ENCODE results near the gene SCGB1C1.

SCGB1C1 gene

GRCh38 chr11:205221-206001 lies 12.5 kb downstream of the SCGB1C1 start:
- no peak for DNase-seq

DNA sequence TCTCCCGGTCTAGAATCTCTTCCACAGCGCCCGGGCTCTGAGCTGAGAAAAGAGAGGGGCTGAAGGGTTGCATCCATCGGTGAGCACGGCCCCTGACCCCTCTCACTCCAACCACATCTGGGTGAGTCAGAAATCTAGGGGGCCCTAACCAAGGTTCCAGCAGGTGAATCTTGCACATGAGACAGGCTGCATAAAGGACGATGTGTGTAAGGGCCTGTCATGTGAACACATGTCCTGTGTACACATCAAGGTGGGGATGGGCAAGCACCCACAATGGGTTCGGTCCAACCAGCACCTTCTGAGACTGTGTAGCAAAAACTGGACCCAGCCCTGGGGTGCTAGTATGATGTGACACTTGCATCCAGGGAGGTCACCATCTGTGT lies 13.1 kb downstream of the SCGB1C1 start:
- no peak for DNase-seq

- DNase-seq = no peak
These were observed 13.8 kb downstream of the SCGB1C1 start for GRCh38 chr11:206526-207207.

DNA sequence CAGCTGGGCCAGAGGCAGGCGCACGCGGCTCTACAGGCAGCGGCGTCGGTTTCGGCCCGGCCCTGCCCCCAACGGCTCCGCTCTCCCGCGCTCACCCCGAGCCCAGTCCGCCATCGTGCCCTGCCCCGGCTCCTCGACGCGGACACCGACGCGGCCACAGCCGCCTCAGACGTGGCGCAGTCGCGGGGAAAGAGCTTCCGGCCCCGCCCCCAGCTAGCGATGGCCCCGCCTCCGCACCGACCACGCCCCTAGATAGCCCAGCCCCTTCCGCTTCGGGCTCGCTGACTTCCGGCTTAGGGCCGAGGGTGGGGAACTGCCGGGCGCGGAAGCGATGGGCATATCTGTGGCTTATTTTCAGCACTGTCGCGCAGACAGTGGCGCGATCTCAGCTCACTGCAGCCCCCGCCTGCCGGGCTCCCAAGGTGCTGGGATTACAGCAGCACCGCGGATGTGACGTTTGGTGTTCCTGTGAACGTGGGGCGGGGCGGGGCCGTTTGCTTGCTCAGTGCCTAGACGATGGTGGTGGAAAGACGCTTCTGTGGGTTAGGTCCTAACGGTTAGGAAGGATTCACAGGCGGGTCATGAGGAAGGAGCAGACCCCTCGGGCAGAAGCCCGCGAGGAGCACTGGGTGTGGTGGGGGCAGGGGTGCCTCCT lies 14.5 kb downstream of the SCGB1C1 start, which contains the start of the genes BET1L and RIC8A:
BET1L (minus strand) TSS at position 192 of the 655 bp plus-strand sequence; CDS start at position 114, 78 bp downstream.
RIC8A (plus strand) TSS at position 501 of the 655 bp plus-strand sequence. CDS start 1,147 bp downstream, outside the sequence.
- peak; percentile 98 for DNase-seq

DNA sequence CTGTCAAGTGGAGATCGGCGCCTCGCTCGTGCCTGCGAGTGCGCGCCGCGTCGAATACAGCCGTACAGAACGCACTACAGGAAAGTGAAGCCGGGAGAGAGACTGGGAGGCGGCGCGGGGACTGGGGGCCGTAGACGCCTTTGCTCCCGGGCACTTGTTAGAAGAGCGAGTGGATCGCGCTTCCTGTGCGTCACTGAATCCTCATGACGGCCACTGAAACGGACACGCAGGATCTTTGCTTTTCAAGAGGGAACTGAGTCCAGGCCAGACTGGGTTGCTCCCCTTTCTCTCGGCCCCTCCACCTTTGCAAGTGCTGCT lies 14.9 kb downstream of the SCGB1C1 start:
- no peak for DNase-seq

GRCh38 chr11:208181-208916 lies 15.5 kb downstream of the SCGB1C1 start:
- DNase-seq = peak; percentile 88

DNA sequence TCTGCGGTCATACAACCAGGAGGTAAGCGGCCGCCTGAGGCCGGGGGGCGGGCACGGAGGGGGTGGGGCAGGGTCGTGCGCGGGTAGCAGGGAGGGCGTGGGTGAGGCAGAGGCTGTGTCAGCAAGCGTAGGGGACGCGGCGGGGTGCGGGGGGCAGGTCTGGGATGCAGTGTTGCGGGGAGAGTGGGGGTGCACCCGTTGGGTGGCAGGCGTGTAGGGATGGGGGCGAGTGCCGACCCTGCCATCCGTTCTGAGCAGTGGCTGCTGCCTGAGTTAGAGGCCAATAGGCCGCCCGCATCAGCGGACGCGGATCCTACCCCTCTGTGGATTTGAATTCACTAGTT lies 16.0 kb downstream of the SCGB1C1 start:
- DNase-seq = peak; percentile 17

DNA sequence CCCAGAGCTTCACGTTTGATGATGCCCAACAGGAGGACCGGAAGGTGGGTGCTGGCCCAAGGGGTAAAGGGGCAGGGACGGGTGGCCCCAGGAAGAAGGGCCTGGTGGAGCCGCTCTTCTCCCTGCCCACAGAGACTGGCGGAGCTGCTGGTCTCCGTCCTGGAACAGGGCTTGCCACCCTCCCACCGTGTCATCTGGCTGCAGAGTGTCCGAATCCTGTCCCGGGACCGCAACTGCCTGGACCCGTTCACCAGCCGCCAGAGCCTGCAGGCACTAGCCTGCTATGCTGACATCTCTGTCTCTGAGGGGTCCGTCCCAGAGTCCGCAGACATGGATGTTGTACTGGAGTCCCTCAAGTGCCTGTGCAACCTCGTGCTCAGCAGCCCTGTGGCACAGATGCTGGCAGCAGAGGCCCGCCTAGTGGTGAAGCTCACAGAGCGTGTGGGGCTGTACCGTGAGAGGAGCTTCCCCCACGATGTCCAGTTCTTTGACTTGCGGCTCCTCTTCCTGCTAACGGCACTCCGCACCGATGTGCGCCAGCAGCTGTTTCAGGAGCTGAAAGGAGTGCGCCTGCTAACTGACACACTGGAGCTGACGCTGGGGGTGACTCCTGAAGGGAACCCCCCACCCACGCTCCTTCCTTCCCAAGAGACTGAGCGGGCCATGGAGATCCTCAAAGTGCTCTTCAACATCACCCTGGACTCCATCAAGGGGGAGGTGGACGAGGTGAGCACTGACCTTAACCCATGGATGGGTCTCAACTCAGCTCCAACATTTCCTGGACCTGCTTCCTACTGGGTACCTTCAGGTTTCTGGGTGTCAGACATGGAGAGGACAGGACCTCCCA lies 16.6 kb downstream of the SCGB1C1 start:
- no peak for DNase-seq

GRCh38 chr11:210122-210802 lies 17.4 kb downstream of the SCGB1C1 start:
- no peak for DNase-seq

- DNase-seq = no peak
These were observed 17.9 kb downstream of the SCGB1C1 start for GRCh38 chr11:210803-211180.

DNA sequence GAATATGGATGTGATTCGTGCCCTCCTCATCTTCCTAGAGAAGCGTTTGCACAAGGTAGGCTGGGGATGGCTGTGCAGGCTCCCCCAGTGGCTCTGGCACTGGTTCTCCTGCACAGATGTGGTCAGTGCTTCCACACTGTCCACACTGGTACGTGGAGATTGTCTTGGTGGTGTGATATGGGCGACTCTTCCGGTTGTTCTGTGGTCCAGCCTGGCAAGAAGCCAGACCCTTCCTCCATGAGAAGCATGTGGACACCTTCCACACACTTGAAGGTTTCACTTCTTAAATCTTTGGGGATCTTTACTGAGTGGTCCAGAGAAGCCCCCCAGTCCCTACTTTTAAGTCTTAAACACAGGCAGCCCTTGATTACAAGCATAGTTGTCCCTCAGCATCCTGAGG lies 18.4 kb downstream of the SCGB1C1 start:
- no peak for DNase-seq

- no peak for DNase-seq
These were observed 18.9 kb downstream of the SCGB1C1 start for GRCh38 chr11:211741-212140.

DNA sequence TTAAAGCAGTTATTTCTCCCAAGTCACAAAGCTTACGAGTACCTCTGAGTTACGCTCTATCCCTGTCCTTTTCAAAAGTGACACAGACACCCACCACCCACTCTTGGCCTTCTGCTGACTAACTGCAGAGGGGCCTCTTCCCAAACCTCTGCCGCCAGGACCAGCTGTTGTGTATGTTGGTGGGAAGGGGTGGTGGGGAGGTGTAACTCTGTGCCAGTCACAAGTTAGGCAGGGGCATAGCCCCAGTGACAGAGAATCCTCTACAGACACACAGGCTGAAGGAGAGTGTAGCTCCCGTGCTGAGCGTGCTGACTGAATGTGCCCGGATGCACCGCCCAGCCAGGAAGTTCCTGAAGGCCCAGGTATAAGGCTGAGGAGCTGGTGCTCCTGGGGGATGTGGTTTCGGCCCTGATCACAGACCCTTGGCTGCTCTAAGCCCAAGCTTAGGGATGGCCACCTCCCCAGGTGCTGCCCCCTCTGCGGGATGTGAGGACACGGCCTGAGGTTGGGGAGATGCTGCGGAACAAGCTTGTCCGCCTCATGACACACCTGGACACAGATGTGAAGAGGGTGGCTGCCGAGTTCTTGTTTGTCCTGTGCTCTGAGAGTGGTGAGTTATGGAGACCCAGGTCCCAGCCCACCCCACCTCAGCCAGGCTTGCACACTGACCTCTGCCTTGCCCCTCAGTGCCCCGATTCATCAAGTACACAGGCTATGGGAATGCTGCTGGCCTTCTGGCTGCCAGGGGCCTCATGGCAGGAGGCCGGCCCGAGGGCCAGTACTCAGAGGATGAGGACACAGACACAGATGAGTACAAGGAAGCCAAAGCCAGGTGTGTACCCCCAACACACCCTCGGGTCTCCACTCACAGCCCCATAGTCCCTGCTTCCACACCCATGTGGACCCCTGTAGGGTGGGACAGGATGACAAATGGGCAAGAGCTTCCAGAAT lies 19.5 kb downstream of the SCGB1C1 start:
- no peak for DNase-seq

- no peak for DNase-seq
These were observed 20.2 kb downstream of the SCGB1C1 start for GRCh38 chr11:213111-213510.

- no peak for DNase-seq
These were observed 21.2 kb downstream of the SCGB1C1 start for GRCh38 chr11:214083-214482.

- no peak for DNase-seq
These were observed 22.7 kb downstream of the SCGB1C1 start for GRCh38 chr11:215581-216037.

GRCh38 chr11:216081-216974 lies 23.4 kb downstream of the SCGB1C1 start:
- DNase-seq = no peak

- DNase-seq = no peak
These were observed 24.8 kb downstream of the SCGB1C1 start for GRCh38 chr11:217704-218103.
